Liver (tissue), 9 donors: ENCODE data around the gene ACTN3. TPM values are rescaled to one million over a fixed set of nuclear protein-coding genes. Genes with fewer than 3 reads are reported as not detected.

ENCODE experiments used
- DNase-seq: peaks from one replicate; pipeline ENCODE4 v3.0.0-alpha.2; 2017; ENCODE audit warnings: low spot score
- H3K27ac ChIP-seq, 2 donors: one replicate each; pipeline ENCODE4 v1.7.0; 2013; ENCODE audit warnings: inconsistent platforms in 2 of 2, low read length in 2 of 2, control low read depth in 1 of 2, low read depth in 1 of 2, mild to moderate bottlenecking in 1 of 2
- H3K27me3 ChIP-seq, 4 donors: one replicate each; pipeline versions ENCODE4 v1.6.1 to v1.7.0; 2013; ENCODE audit warnings: low read length in 3 of 4, inconsistent platforms in 1 of 4, mild to moderate bottlenecking in 1 of 4, moderate library complexity in 1 of 4; ENCODE audit not compliant: control insufficient read depth in 4 of 4, insufficient read depth in 4 of 4
- H3K36me3 ChIP-seq, 4 donors: one replicate each; pipeline versions ENCODE4 v1.6.1 to v1.7.0; 2013; ENCODE audit warnings: low read length in 3 of 4, mild to moderate bottlenecking in 3 of 4, low read depth in 1 of 4, moderate library complexity in 1 of 4; ENCODE audit not compliant: control insufficient read depth in 4 of 4, insufficient read depth in 3 of 4
- H3K4me1 ChIP-seq, 4 donors: one replicate each; pipeline versions ENCODE4 v1.6.1 to v1.7.0; 2013; ENCODE audit warnings: low read length in 3 of 4, mild to moderate bottlenecking in 3 of 4, moderate library complexity in 1 of 4; ENCODE audit not compliant: control insufficient read depth in 4 of 4, insufficient read depth in 4 of 4
- H3K4me3 ChIP-seq, 3 donors: one replicate each; pipeline versions ENCODE4 v1.6.1 to v1.7.0; 2013; ENCODE audit warnings: low read length in 3 of 3, control low read depth in 1 of 3, low read depth in 1 of 3, mild to moderate bottlenecking in 1 of 3
- H3K9ac ChIP-seq, 2 donors: one replicate each; pipeline ENCODE4 v1.7.0; 2013; ENCODE audit warnings: low read length in 2 of 2, mild to moderate bottlenecking in 2 of 2, moderate library complexity in 2 of 2, control low read depth in 1 of 2, low read depth in 1 of 2
- H3K9me3 ChIP-seq, 4 donors: one replicate each; pipeline versions ENCODE4 v1.6.1 to v1.7.0; 2013; ENCODE audit warnings: low read length in 3 of 4; ENCODE audit not compliant: control insufficient read depth in 4 of 4
- EGR1 ChIP-seq, 2 donors: IDR thresholded peaks; 2 replicates each; pipeline ENCODE4 v1.6.1; 2016 to 2018; ENCODE audit warnings: antibody characterized with exemption in 2 of 2, low read depth in 2 of 2
- FOXA1 ChIP-seq: IDR thresholded peaks from 2 replicates; pipeline ENCODE4 v1.6.1; 2016; ENCODE audit warnings: antibody characterized with exemption
- FOXA2 ChIP-seq: IDR thresholded peaks from 2 replicates; pipeline ENCODE4 v1.6.1; 2016; ENCODE audit warnings: antibody characterized with exemption
- GABPA ChIP-seq, 2 donors: IDR thresholded peaks in 1 of 2; conservative IDR thresholded peaks in 1 of 2; 2 replicates each; pipeline ENCODE4 v1.6.1; 2016; ENCODE audit warnings: antibody characterized with exemption in 2 of 2, mild to moderate bottlenecking in 1 of 2, moderate library complexity in 1 of 2
- HNF4A ChIP-seq, 2 donors: conservative IDR thresholded peaks; 2 replicates each; pipeline ENCODE4 v1.6.1; 2016; ENCODE audit warnings: antibody characterized with exemption in 2 of 2, mild to moderate bottlenecking in 2 of 2
- HNF4G ChIP-seq: IDR thresholded peaks from 2 replicates; pipeline ENCODE4 v1.6.1; 2016; ENCODE audit warnings: antibody characterized with exemption
- NR2F2 ChIP-seq: IDR thresholded peaks from 2 replicates; pipeline ENCODE4 v1.6.1; 2016; ENCODE audit warnings: antibody characterized with exemption
- RAD21 ChIP-seq, 2 donors: IDR thresholded peaks; 2 replicates each; pipeline ENCODE4 v1.6.1; 2016; ENCODE audit warnings: antibody characterized with exemption in 2 of 2, mild to moderate bottlenecking in 2 of 2
- REST ChIP-seq: IDR thresholded peaks from 2 replicates; pipeline ENCODE4 v1.6.1; 2016; ENCODE audit warnings: antibody characterized with exemption, mild to moderate bottlenecking
- RXRA ChIP-seq, 2 donors: IDR thresholded peaks; 2 replicates each; pipeline ENCODE4 v1.6.1; 2017 to 2018; ENCODE audit warnings: antibody characterized with exemption in 2 of 2, mild to moderate bottlenecking in 1 of 2
- SP1 ChIP-seq: IDR thresholded peaks from 2 replicates; pipeline ENCODE4 v1.6.1; 2018; ENCODE audit warnings: antibody characterized with exemption, mild to moderate bottlenecking
- TAF1 ChIP-seq: conservative IDR thresholded peaks from 2 replicates; pipeline ENCODE4 v1.6.1; 2016; ENCODE audit warnings: antibody characterized with exemption, mild to moderate bottlenecking
- YY1 ChIP-seq: IDR thresholded peaks from 2 replicates; pipeline ENCODE4 v1.6.1; 2016; ENCODE audit warnings: antibody characterized with exemption, mild to moderate bottlenecking
- WGBS: extraction: QIAGEN DNeasy Blood & Tissue Kit; methylation state at CpG from one replicate; pipeline ENCODE4 v1.1.7; 2013; 5-methylcytosine and 5-hydroxymethylcytosine counted together
- polyA plus RNA-seq, 2 donors: library from polyadenylated mRNA; stranded (reverse) in 1 of 2; unstranded in 1 of 2; fragments of 200-250 nt in 1 of 2; fragments of >200 nt in 1 of 2; fragmentation: Nextera tagmentation in 1 of 2; extraction: Ambion mirVana in 1 of 2; gene quantifications; one replicate each; pipeline versions ENCODE4 v1.2.1 to v1.2.3, GENCODE V29; 2013 to 2015
- total RNA-seq, 2 donors: library from RNA; depleted of rRNA; stranded (reverse); fragments of >200 nt; gene quantifications; one replicate each; pipeline ENCODE4 v1.2.3, GENCODE V29; 2014
- TF ChIP-seq, protein P1 (sequence below): IDR thresholded peaks from 2 replicates; pipeline ENCODE4 v1.6.1; 2016; ENCODE audit warnings: antibody characterized with exemption
- TF ChIP-seq, protein P2 (sequence below): IDR thresholded peaks from 2 replicates; pipeline ENCODE4 v1.6.1; 2016; ENCODE audit warnings: antibody characterized with exemption
- TF ChIP-seq, protein P3 (sequence below): IDR thresholded peaks from 2 replicates; pipeline ENCODE4 v1.6.1; 2016; ENCODE audit warnings: antibody characterized with exemption
- TF ChIP-seq, protein P4 (sequence below): fragments of 150-350 bp; IDR thresholded peaks from 2 replicates; pipeline ENCODE4 v1.5.1; 2017; ENCODE audit warnings: improper control_type of control experiment, low read depth, low read length; ENCODE audit not compliant: missing input control
- donor health status: healthy.
- donor health status: healthy.
- donor health status: healthy.
- donor health status: healthy.
- donor health status: healthy.

Gene ACTN3
- total and polyA plus RNA-seq, 4 donors = not detected

GRCh38 chr11:66523611-66524010 is 23.1 kb upstream of the ACTN3 start:
- Histone ChIP-seq H3K27me3 (no peaks in the 10 kb centered on the region), H3K36me3 (peaks cover 2 to 25% (median 12%) of the 10 kb centered on the region in 4 donors), H3K4me3 (no peak overlapping the region), H3K9ac (no peak overlapping the region), H3K9me3 (no peaks in the 10 kb centered on the region), H3K4me1 (no peaks in the 10 kb centered on the region), H3K27ac (no peak overlapping the region)
- TF ChIP-seq NR2F2 (no peak), EGR1 (IDR thresholded peaks at IDR 0.05; ENCODE audit: low read depth in 2 of 2) (no peak), HNF4G (no peak), RAD21 (IDR thresholded peaks at IDR 0.05) (no peak), RXRA (IDR thresholded peaks at IDR 0.05) (no peak), GABPA (IDR thresholded peaks at IDR 0.05 in 1 of 2, conservative IDR thresholded peaks at IDR 0.05 in 1 of 2) (no peak), TAF1 (no peak), YY1 (no peak), HNF4A (conservative IDR thresholded peaks at IDR 0.05) (no peak), SP1 (no peak), FOXA1 (no peak), FOXA2 (no peak)
- TF ChIP-seq, protein P1, sequence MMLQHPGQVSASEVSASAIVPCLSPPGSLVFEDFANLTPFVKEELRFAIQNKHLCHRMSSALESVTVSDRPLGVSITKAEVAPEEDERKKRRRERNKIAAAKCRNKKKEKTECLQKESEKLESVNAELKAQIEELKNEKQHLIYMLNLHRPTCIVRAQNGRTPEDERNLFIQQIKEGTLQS = no peak
- TF ChIP-seq, protein P2, sequence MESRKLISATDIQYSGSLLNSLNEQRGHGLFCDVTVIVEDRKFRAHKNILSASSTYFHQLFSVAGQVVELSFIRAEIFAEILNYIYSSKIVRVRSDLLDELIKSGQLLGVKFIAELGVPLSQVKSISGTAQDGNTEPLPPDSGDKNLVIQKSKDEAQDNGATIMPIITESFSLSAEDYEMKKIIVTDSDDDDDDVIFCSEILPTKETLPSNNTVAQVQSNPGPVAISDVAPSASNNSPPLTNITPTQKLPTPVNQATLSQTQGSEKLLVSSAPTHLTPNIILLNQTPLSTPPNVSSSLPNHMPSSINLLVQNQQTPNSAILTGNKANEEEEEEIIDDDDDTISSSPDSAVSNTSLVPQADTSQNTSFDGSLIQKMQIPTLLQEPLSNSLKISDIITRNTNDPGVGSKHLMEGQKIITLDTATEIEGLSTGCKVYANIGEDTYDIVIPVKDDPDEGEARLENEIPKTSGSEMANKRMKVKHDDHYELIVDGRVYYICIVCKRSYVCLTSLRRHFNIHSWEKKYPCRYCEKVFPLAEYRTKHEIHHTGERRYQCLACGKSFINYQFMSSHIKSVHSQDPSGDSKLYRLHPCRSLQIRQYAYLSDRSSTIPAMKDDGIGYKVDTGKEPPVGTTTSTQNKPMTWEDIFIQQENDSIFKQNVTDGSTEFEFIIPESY = no peak
- TF ChIP-seq, protein P3, sequence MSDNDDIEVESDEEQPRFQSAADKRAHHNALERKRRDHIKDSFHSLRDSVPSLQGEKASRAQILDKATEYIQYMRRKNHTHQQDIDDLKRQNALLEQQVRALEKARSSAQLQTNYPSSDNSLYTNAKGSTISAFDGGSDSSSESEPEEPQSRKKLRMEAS = no peak
- TF ChIP-seq, protein P4, sequence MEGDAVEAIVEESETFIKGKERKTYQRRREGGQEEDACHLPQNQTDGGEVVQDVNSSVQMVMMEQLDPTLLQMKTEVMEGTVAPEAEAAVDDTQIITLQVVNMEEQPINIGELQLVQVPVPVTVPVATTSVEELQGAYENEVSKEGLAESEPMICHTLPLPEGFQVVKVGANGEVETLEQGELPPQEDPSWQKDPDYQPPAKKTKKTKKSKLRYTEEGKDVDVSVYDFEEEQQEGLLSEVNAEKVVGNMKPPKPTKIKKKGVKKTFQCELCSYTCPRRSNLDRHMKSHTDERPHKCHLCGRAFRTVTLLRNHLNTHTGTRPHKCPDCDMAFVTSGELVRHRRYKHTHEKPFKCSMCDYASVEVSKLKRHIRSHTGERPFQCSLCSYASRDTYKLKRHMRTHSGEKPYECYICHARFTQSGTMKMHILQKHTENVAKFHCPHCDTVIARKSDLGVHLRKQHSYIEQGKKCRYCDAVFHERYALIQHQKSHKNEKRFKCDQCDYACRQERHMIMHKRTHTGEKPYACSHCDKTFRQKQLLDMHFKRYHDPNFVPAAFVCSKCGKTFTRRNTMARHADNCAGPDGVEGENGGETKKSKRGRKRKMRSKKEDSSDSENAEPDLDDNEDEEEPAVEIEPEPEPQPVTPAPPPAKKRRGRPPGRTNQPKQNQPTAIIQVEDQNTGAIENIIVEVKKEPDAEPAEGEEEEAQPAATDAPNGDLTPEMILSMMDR = no peak
- 94% methylated on average over 11 of the region's 11 CpGs for WGBS
- no peak for DNase-seq

DNA sequence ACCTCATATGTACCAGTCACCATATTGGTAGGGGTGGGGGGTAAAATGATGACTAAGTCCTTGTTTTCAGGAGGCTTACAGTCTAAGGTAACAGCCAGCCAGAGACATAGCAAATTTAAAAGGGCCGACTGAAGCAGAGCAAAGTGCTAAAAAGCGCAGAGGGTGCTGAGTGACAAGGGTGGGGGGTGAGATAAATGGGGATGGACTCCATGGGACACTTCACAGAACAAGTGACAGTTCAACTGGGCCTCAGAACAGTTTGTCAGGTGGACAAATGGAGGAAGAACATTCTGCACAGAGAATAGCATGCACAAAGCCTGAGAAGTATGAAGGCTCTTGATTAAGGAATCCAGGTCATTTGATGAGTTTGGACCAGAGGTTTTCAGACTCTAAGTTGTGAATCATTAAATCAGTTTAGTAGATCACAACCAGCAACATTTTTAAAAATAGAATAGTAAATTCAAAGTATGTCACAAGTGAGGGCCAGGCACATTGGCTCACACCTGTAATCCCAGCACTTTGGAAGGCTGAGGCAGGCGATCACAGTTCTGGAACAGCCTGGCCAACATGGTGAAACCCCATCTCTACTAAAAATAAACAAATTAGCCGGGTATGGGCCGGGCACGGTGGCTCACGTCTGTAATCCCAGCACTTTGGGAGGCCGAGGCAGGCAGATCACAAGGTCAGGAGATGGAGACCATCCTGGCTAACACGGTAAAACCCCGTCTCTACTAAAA is 22.2 kb upstream of the ACTN3 start:
- no peak overlapping the region for H3K4me3 ChIP-seq
- TF ChIP-seq GABPA (IDR thresholded peaks at IDR 0.05 in 1 of 2, conservative IDR thresholded peaks at IDR 0.05 in 1 of 2) (no peak), NR2F2 (no peak), RXRA (IDR thresholded peaks at IDR 0.05) (no peak), REST (no peak), EGR1 (IDR thresholded peaks at IDR 0.05; ENCODE audit: low read depth in 2 of 2) (no peak), SP1 (no peak), YY1 (no peak), HNF4A (conservative IDR thresholded peaks at IDR 0.05) (no peak)
- TF ChIP-seq, protein P4 = no peak
- TF ChIP-seq, protein P3 = no peak
- no peak overlapping the region for H3K27ac ChIP-seq
- no peaks in the 10 kb centered on the region for H3K27me3 ChIP-seq
- peaks cover 2 to 25% (median 12%) of the 10 kb centered on the region in 4 donors for H3K36me3 ChIP-seq
- H3K9me3 ChIP-seq = no peaks in the 10 kb centered on the region
- H3K4me1 ChIP-seq = no peaks in the 10 kb centered on the region
- WGBS = 94% methylated on average over 10 of the region's 10 CpGs
- no peak overlapping the region for H3K9ac ChIP-seq
- DNase-seq = no peak
